Vagina (tissue), 2 donors: ENCODE results near the gene NDUFS7.

Experiments
- CTCF ChIP-seq, 3 experiments: fragments of 450-650 bp in 2 of 3; fragments of 200-600 bp in 1 of 3; sonication (generic) in 1 of 3; IDR thresholded peaks; one replicate each; pipeline ENCODE4 v1.5.1; 2017 to 2019; ENCODE audit warnings: antibody characterized with exemption in 3 of 3, mild to moderate bottlenecking in 2 of 3, moderate library complexity in 2 of 3
- POLR2A ChIP-seq, 2 donors: fragments of 450-650 bp; IDR thresholded peaks; one replicate each; pipeline ENCODE4 v1.6.1; 2017; ENCODE audit warnings: antibody characterized with exemption in 2 of 2, mild to moderate bottlenecking in 2 of 2, moderate library complexity in 2 of 2
- POLR2AphosphoS5 ChIP-seq, 2 donors: sonication (generic); formaldehyde crosslinking; IDR thresholded peaks; one replicate each; pipeline ENCODE4 v1.9.0; 2017; ENCODE audit warnings: antibody characterized with exemption in 2 of 2, mild to moderate bottlenecking in 2 of 2, low read depth in 1 of 2; ENCODE audit not compliant: insufficient read depth in 1 of 2

DNA sequence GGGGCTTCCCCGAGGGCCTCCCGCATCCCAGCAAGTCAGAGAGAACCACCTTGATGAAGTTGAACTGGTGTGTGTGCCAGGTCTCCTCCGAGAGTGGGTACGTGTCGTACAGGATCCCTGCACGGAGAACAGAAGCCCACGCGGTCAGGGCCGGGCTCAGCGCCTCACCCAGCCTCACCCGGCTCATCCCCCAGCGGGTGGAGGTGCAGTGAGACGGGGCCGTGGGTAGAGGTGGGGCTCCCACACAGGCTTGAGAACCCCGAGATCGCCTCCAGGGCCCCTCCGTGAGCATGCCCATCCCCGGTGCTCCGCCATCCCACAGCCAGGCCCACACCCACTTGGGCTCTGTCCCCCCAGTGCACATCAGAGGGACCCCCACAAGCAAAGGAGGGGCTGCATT lies 15.4 kb downstream of the NDUFS7 start:
- TF ChIP-seq POLR2A (IDR thresholded peaks at IDR 0.05) (no peak), POLR2AphosphoS5 (IDR thresholded peaks at IDR 0.05; ENCODE audit: insufficient read depth in 1 of 2, low read depth in 1 of 2) (no peak), CTCF (IDR thresholded peaks at IDR 0.05) (no peak)
